ENCODE measurements around the gene NAT8L. TPM values are rescaled to one million over a fixed set of nuclear protein-coding genes. Genes with fewer than 3 reads are reported as not detected.

NAT8L gene
- polyA plus RNA-seq, 3 donors, result 0.01 TPM; not detected in 2

DNA sequence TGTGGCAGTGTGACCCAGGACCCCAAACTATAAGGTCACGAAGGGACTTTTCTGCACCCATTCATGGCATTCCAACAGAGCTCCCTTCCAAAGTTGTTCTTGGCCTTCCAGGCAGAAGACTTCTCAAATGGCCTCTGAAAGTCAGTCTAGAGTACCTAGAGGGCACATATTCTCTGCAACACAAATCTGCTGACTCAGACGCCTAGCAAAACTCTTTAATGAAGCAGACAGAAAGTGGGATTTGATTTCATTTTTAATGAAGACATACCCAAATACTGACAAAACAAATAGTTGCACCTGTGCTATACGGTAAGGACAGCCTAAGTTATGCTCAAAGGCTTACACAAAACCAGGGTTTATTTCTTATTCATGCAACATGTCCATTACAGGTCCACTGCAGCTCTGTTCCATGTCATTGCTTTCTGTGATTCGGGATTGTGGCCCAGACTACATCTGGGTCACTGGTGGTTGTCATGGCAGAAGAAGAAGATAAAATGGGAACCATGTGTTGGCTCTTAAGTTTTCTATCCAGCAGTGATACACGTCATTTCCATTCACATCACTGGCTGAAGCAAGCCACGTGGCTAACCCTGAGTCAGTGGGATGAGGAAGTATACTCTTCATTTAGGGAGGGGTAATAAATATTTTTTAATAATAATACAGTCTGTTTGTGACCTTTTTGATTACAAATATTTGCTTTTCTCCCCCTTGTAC is 57.7 kb downstream of the NAT8L start:
- H3K9me3 ChIP-seq (replicated peaks in 1 of 2; ENCODE audit: control insufficient read depth in 1 of 2, insufficient read depth in 1 of 2, low read length in 2 of 2), result no peaks in the 10 kb centered on the region
- H4K20me1 ChIP-seq (ENCODE audit: insufficient read depth, low read length), result no peaks in the 10 kb centered on the region
- no peak for DNase-seq
- no peak overlapping the region for H3K4me3 ChIP-seq (replicated peaks in 1 of 3; ENCODE audit: low read depth in 2 of 3, low read length in 3 of 3)
- no peaks in the 10 kb centered on the region for H3K4me1 Mint-ChIP-seq
- H3K27ac Mint-ChIP-seq, result no peak overlapping the region
- H3K27ac ChIP-seq (ENCODE audit: low read depth in 1 of 2, low read length in 2 of 2), result no peak overlapping the region
- no peak overlapping the region for H3K9ac ChIP-seq (ENCODE audit: insufficient read depth, low read length, poor library complexity, severe bottlenecking)
- no peak overlapping the region for H3K4me3 Mint-ChIP-seq
- TF ChIP-seq, protein P1, sequence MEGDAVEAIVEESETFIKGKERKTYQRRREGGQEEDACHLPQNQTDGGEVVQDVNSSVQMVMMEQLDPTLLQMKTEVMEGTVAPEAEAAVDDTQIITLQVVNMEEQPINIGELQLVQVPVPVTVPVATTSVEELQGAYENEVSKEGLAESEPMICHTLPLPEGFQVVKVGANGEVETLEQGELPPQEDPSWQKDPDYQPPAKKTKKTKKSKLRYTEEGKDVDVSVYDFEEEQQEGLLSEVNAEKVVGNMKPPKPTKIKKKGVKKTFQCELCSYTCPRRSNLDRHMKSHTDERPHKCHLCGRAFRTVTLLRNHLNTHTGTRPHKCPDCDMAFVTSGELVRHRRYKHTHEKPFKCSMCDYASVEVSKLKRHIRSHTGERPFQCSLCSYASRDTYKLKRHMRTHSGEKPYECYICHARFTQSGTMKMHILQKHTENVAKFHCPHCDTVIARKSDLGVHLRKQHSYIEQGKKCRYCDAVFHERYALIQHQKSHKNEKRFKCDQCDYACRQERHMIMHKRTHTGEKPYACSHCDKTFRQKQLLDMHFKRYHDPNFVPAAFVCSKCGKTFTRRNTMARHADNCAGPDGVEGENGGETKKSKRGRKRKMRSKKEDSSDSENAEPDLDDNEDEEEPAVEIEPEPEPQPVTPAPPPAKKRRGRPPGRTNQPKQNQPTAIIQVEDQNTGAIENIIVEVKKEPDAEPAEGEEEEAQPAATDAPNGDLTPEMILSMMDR (IDR thresholded peaks at IDR 0.05), result no peak
- peaks cover 0 to 5% (median 0%) of the 10 kb centered on the region in 7 donors for H3K9me3 Mint-ChIP-seq
- intact Hi-C loops (cut with micrococcal nuclease), result no loop called here
- H3K79me2 ChIP-seq (ENCODE audit: insufficient read depth, low read length), result no peaks in the 10 kb centered on the region
- H3K27me3 ChIP-seq (ENCODE audit: control insufficient read depth in 2 of 2, insufficient read depth in 2 of 2, low read length in 2 of 2), result peaks cover 9 to 10% of the 10 kb centered on the region in 2 donors
- no peak overlapping the region for H2AFZ ChIP-seq (ENCODE audit: insufficient read depth, low read depth, low read length, poor library complexity, severe bottlenecking)
- H3K36me3 Mint-ChIP-seq, result no peaks in the 10 kb centered on the region
- 100% methylated on average over 2 of the region's 6 CpGs for WGBS (ENCODE audit: insufficient coverage)
- H3K4me1 ChIP-seq (ENCODE audit: control insufficient read depth in 1 of 2, insufficient read depth in 2 of 2, low read length in 2 of 2), result no peaks in the 10 kb centered on the region
- H3K4me2 ChIP-seq (replicated peaks; ENCODE audit: extremely low read depth, low read length, poor library complexity, severe bottlenecking), result no peak overlapping the region
- H3K27me3 Mint-ChIP-seq (ENCODE audit: low read depth in 3 of 3), result peaks cover 18 to 41% (median 22%) of the 10 kb centered on the region in 3 donors
- no peaks in the 10 kb centered on the region for H3K36me3 ChIP-seq (replicated peaks in 1 of 2; ENCODE audit: control insufficient read depth in 1 of 2, insufficient read depth in 2 of 2, low read length in 2 of 2)

Other genes starting within 250 kb of the NAT8L start
- 10 to 100 TPM in 1 of 3 donors, 1 to 10 TPM in 2; 6.2 to 18.6 (median 9.0) TPM for gene LETM1, start 203.2 kb upstream of the NAT8L start, polyA plus RNA-seq
- 1 to 10 TPM; 1.9 to 8.7 (median 2.3) TPM for gene NSD2, start 187.9 kb upstream of the NAT8L start, polyA plus RNA-seq
- gene NELFA, start 50.4 kb upstream of the NAT8L start, polyA plus RNA-seq, result 10 to 100 TPM; 10.0 to 22.1 (median 10.5) TPM
- 1 to 10 TPM; 4.4 to 5.5 (median 5.0) TPM for gene HAUS3, start 182.8 kb downstream of the NAT8L start, polyA plus RNA-seq
- gene POLN, start 182.8 kb downstream of the NAT8L start, polyA plus RNA-seq, result under 1 TPM; 0.08 to 0.33 (median 0.28) TPM
- gene MXD4, start 202.8 kb downstream of the NAT8L start, polyA plus RNA-seq, result 10 to 100 TPM; 24.5 to 39.4 (median 35.9) TPM